HepG2 (cell line): ENCODE results near the gene SUN5. TPM values are rescaled to one million over a fixed set of nuclear protein-coding genes. Genes with fewer than 3 reads are reported as not detected.

Source experiments
- AKAP8 ChIP-seq: sonication (generic); formaldehyde crosslinking; IDR thresholded peaks from 2 replicates; pipeline ENCODE4 v1.5.1; 2020; ENCODE audit warnings: mild to moderate bottlenecking, missing genetic modification reagents
- BRCA1 ChIP-seq: sonication (generic); formaldehyde crosslinking; IDR thresholded peaks from 2 replicates; pipeline ENCODE4 v1.4.0; 2020; ENCODE audit warnings: missing genetic modification reagents
- FOSL2 ChIP-seq: sonication (generic); formaldehyde crosslinking; IDR thresholded peaks from 2 replicates; pipeline ENCODE4 v1.4.0; 2020; ENCODE audit warnings: missing genetic modification reagents
- FOXK2 ChIP-seq: fragments of 450-650 bp; IDR thresholded peaks from 2 replicates; pipeline ENCODE4 v1.6.1; 2016
- IKZF1 ChIP-seq: fragments of 450-650 bp; IDR thresholded peaks from 2 replicates; pipeline ENCODE4 v1.7.1; 2016
- KDM2A ChIP-seq: sonication (generic); formaldehyde crosslinking; IDR thresholded peaks from 2 replicates; pipeline ENCODE4 v1.4.0; 2020; ENCODE audit warnings: low read depth, missing genetic modification reagents, borderline replicate concordance
- MBD4 ChIP-seq: IDR thresholded peaks from 2 replicates; pipeline ENCODE4 v1.6.1; 2012; ENCODE audit warnings: low read length, inconsistent platforms, borderline replicate concordance
- PHF5A ChIP-seq: IDR thresholded peaks from one replicate; pipeline ENCODE4 v1.6.1; 2018; ENCODE audit warnings: low read depth, missing genetic modification reagents; ENCODE audit not compliant: unreplicated experiment
- POGZ ChIP-seq: sonication (generic); formaldehyde crosslinking; IDR thresholded peaks from 2 replicates; pipeline ENCODE4 v1.4.0; 2020; ENCODE audit warnings: mild to moderate bottlenecking, missing genetic modification reagents
- TMF1 ChIP-seq: sonication (generic); formaldehyde crosslinking; IDR thresholded peaks from 2 replicates; pipeline ENCODE4 v1.8.1; 2022; ENCODE audit warnings: low read depth, missing genetic modification reagents
- ZC3H4 ChIP-seq: sonication (generic); formaldehyde crosslinking; IDR thresholded peaks from 2 replicates; pipeline ENCODE4 v1.4.0; 2020; ENCODE audit warnings: missing genetic modification reagents, borderline replicate concordance
- ZKSCAN8 ChIP-seq: IDR thresholded peaks from 2 replicates; pipeline ENCODE4 v1.6.1; 2016; ENCODE audit warnings: borderline replicate concordance, missing genetic modification reagents, missing compliant biosample characterization
- ZNF205 ChIP-seq: IDR thresholded peaks from 2 replicates; pipeline ENCODE4 v1.6.1; 2018; ENCODE audit warnings: missing biosample characterization, missing genetic modification reagents
- ZNF501 ChIP-seq: sonication (generic); formaldehyde crosslinking; IDR thresholded peaks from 2 replicates; pipeline ENCODE4 v1.5.1; 2020; ENCODE audit warnings: mild to moderate bottlenecking, moderate library complexity, missing genetic modification reagents
- ZNF557 ChIP-seq: sonication (generic); formaldehyde crosslinking; IDR thresholded peaks from 2 replicates; pipeline ENCODE4 v1.4.0; 2020; ENCODE audit warnings: missing genetic modification reagents
- ZNF737 ChIP-seq: sonication (generic); formaldehyde crosslinking; IDR thresholded peaks from 2 replicates; pipeline ENCODE4 v1.5.0; 2020; ENCODE audit warnings: missing genetic modification reagents, mild to moderate bottlenecking, borderline replicate concordance
- polyA plus RNA-seq, 8 experiments: library from polyadenylated mRNA; depleted of rRNA in 3 of 8; stranded (reverse) in 7 of 8; unstranded in 1 of 8; fragments of >200 nt; fragmentation: Illumina TruSeq in 4 of 8; extraction: Trizol in 4 of 8; gene quantifications; 2 replicates each; pipeline versions ENCODE4 v1.2.1 to v1.2.3, GENCODE V29; 2011 to 2016; ENCODE audit warnings: low read depth in 4 of 8, missing spikeins in 1 of 8, mixed read lengths in 1 of 8; ENCODE audit not compliant: insufficient read depth in 1 of 8
- total RNA-seq, 5 experiments: library from RNA; depleted of rRNA; stranded (reverse); fragments of >200 nt; fragmentation: Illumina TruSeq; extraction: Trizol; gene quantifications; 2 replicates each; pipeline ENCODE4 v1.2.3, GENCODE V29; 2016; ENCODE audit warnings: low read depth in 1 of 5
- TF ChIP-seq, protein P1 (sequence below): sonication (generic); formaldehyde crosslinking; IDR thresholded peaks from 2 replicates; pipeline ENCODE4 v1.8.1; 2022; ENCODE audit warnings: low read depth, mild to moderate bottlenecking, missing genetic modification reagents
- TF ChIP-seq, protein P2 (sequence below): sonication (generic); formaldehyde crosslinking; IDR thresholded peaks from 2 replicates; pipeline ENCODE4 v1.8.0; 2022; ENCODE audit warnings: mild to moderate bottlenecking, missing genetic modification reagents, borderline replicate concordance
- TF ChIP-seq, protein P3 (sequence below): sonication (generic); formaldehyde crosslinking; IDR thresholded peaks from 2 replicates; pipeline ENCODE4 v1.4.0; 2020; ENCODE audit warnings: mild to moderate bottlenecking, missing genetic modification reagents
- TF ChIP-seq, protein P4 (sequence below): fragments of 450-650 bp; IDR thresholded peaks from 2 replicates; pipeline ENCODE4 v1.6.1; 2017
- TF ChIP-seq, protein P5 (sequence below): sonication (generic); formaldehyde crosslinking; conservative IDR thresholded peaks from 2 replicates; pipeline ENCODE4 v1.4.0; 2020; ENCODE audit warnings: mild to moderate bottlenecking, missing genetic modification reagents, moderate library complexity

Gene SUN5
- total and polyA plus RNA-seq, 2 of the 13 experiments (the other 11 are each of a cell fraction or from before 2014, with no cell fraction given) = not detected

DNA sequence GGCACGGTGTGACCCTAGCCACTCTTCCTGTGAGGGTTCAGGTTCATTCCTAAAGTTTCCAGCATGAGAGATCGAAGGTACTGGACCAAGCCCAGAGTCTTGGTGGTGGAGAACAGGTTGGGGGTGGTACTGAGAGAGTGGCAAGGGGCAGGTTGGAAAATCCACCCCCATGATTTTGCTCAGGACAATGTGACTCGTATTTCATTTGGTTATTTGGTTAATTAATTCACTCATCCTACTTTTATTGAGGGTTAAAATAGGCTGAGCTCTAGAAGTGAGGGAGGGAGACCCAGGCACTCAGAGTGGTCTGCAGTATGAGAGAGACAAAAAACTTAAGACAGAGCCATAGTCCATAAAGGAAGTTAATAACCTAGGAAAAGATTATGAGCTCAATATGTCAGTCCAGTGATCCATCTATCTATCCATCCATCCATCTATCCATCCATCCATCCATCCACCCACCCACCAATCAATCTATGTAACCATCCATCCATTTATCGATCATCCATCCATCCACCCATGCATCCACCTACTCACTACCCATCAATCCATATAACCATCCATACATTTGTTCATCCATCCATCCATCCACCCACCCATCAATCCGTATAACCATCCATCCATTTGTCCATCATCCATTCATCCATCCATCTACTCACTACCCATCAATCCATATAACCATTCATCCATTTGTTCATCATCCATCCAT lies 20.5 kb upstream of the SUN5 start (continued):
- TF ChIP-seq, protein P1, sequence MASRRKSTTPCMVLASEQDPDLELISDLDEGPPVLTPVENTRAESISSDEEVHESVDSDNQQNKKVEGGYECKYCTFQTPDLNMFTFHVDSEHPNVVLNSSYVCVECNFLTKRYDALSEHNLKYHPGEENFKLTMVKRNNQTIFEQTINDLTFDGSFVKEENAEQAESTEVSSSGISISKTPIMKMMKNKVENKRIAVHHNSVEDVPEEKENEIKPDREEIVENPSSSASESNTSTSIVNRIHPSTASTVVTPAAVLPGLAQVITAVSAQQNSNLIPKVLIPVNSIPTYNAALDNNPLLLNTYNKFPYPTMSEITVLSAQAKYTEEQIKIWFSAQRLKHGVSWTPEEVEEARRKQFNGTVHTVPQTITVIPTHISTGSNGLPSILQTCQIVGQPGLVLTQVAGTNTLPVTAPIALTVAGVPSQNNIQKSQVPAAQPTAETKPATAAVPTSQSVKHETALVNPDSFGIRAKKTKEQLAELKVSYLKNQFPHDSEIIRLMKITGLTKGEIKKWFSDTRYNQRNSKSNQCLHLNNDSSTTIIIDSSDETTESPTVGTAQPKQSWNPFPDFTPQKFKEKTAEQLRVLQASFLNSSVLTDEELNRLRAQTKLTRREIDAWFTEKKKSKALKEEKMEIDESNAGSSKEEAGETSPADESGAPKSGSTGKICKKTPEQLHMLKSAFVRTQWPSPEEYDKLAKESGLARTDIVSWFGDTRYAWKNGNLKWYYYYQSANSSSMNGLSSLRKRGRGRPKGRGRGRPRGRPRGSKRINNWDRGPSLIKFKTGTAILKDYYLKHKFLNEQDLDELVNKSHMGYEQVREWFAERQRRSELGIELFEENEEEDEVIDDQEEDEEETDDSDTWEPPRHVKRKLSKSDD (CRISPR knock-in tag) = no peak
- TF ChIP-seq, protein P2, sequence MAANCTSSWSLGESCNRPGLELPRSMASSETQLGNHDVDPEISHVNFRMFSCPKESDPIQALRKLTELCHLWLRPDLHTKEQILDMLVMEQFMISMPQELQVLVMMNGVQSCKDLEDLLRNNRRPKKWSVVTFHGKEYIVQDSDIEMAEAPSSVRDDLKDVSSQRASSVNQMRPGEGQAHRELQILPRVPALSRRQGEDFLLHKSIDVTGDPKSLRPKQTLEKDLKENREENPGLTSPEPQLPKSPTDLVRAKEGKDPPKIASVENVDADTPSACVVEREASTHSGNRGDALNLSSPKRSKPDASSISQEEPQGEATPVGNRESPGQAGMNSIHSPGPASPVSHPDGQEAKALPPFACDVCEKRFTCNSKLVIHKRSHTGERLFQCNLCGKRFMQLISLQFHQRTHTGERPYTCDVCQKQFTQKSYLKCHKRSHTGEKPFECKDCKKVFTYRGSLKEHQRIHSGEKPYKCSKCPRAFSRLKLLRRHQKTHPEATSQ = peak; percentile 68; the same call in 1 of the 2 replicates
- TF ChIP-seq, protein P3, sequence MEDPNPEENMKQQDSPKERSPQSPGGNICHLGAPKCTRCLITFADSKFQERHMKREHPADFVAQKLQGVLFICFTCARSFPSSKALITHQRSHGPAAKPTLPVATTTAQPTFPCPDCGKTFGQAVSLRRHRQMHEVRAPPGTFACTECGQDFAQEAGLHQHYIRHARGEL (CRISPR knock-in tag) = no peak
- TF ChIP-seq ZKSCAN8 (CRISPR knock-in tag) = peak; percentile 12; the same call in 1 of the 2 replicates
- TF ChIP-seq AKAP8 (CRISPR knock-in tag) = peak; percentile 95
- 0 out of 2 replicates have a peak, but pooled peaks have one; percentile 44 for TF ChIP-seq TMF1 (CRISPR knock-in tag)
- peak; percentile 50; the same call in 1 of the 2 replicates for TF ChIP-seq MBD4
- TF ChIP-seq ZC3H4 = peak; percentile 42; the same call in 1 of the 2 replicates
- no peak for TF ChIP-seq ZNF737
- TF ChIP-seq ZNF205 (CRISPR knock-in tag) = no peak
- peak; percentile 83; the same call in 1 of the 2 replicates for TF ChIP-seq BRCA1
- TF ChIP-seq PHF5A = peak; percentile 19
- TF ChIP-seq, protein P4, sequence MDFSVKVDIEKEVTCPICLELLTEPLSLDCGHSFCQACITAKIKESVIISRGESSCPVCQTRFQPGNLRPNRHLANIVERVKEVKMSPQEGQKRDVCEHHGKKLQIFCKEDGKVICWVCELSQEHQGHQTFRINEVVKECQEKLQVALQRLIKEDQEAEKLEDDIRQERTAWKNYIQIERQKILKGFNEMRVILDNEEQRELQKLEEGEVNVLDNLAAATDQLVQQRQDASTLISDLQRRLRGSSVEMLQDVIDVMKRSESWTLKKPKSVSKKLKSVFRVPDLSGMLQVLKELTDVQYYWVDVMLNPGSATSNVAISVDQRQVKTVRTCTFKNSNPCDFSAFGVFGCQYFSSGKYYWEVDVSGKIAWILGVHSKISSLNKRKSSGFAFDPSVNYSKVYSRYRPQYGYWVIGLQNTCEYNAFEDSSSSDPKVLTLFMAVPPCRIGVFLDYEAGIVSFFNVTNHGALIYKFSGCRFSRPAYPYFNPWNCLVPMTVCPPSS = peak; percentile 22; the same call in 1 of the 2 replicates
- peak; percentile 34; the same call in 1 of the 2 replicates for TF ChIP-seq KDM2A (CRISPR knock-in tag)
- TF ChIP-seq ZNF557 (CRISPR knock-in tag) = 0 out of 2 replicates have a peak, but pooled peaks have one; percentile 16
- peak; percentile 94; the same call in 1 of the 2 replicates for TF ChIP-seq IKZF1
- TF ChIP-seq ZNF501 = no peak
- TF ChIP-seq, protein P5, sequence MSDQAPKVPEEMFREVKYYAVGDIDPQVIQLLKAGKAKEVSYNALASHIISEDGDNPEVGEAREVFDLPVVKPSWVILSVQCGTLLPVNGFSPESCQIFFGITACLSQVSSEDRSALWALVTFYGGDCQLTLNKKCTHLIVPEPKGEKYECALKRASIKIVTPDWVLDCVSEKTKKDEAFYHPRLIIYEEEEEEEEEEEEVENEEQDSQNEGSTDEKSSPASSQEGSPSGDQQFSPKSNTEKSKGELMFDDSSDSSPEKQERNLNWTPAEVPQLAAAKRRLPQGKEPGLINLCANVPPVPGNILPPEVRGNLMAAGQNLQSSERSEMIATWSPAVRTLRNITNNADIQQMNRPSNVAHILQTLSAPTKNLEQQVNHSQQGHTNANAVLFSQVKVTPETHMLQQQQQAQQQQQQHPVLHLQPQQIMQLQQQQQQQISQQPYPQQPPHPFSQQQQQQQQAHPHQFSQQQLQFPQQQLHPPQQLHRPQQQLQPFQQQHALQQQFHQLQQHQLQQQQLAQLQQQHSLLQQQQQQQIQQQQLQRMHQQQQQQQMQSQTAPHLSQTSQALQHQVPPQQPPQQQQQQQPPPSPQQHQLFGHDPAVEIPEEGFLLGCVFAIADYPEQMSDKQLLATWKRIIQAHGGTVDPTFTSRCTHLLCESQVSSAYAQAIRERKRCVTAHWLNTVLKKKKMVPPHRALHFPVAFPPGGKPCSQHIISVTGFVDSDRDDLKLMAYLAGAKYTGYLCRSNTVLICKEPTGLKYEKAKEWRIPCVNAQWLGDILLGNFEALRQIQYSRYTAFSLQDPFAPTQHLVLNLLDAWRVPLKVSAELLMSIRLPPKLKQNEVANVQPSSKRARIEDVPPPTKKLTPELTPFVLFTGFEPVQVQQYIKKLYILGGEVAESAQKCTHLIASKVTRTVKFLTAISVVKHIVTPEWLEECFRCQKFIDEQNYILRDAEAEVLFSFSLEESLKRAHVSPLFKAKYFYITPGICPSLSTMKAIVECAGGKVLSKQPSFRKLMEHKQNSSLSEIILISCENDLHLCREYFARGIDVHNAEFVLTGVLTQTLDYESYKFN = no peak
- peak; percentile 32; the same call in 1 of the 2 replicates for TF ChIP-seq FOXK2
- no peak for TF ChIP-seq FOSL2 (CRISPR knock-in tag)
- TF ChIP-seq POGZ (CRISPR knock-in tag) = no peak
